Measurements from ENCODE around the gene GPR78. TPM values are rescaled to one million over a fixed set of nuclear protein-coding genes. Genes with fewer than 3 reads are reported as not detected.

Gene GPR78
- polyA plus RNA-seq, 1 of the 3 experiments (the other 2 are of a cell fraction): not detected

DNA sequence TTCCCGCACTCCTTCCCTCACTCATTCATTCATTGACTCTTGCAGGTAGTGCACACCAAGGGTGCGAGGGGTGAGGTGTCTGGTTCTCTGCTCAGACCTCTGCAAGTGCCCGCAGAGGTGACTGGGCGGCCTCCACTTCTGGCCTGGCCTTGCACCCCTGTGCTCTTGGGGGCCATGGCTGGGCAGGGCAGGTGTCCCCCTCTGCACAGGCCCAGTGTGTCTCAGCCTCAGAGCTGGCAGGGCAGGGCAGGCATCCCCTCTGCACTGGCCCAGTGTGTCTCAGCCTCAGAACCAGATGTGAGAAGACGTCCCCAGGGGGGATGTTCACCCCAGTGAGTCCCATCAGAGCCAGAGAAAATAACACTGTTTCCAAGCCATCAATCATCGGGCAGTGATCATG is 29.2 kb downstream of the GPR78 start (continued):
- TF ChIP-seq USF2 (IDR thresholded peaks at IDR 0.05; ENCODE audit: borderline replicate concordance, low read depth, low read length): no peak
- TF ChIP-seq NRF1 (IDR thresholded peaks at IDR 0.05; ENCODE audit: low read depth, low read length): no peak
- no peak for TF ChIP-seq MAX (IDR thresholded peaks at IDR 0.05; ENCODE audit: low read depth)
- TF ChIP-seq EP300 (IDR thresholded peaks at IDR 0.05; ENCODE audit: borderline replicate concordance in 1 of 2, low read depth in 1 of 2, low read length in 1 of 2): no peak
- no peak for TF ChIP-seq MEF2A (IDR thresholded peaks at IDR 0.05; ENCODE audit: borderline replicate concordance, low read depth)
- TF ChIP-seq CHD2 (IDR thresholded peaks at IDR 0.05; ENCODE audit: low read length, partially characterized antibody): no peak
- TF ChIP-seq REST (IDR thresholded peaks at IDR 0.05; ENCODE audit: low read depth, low read length): no peak

DNA sequence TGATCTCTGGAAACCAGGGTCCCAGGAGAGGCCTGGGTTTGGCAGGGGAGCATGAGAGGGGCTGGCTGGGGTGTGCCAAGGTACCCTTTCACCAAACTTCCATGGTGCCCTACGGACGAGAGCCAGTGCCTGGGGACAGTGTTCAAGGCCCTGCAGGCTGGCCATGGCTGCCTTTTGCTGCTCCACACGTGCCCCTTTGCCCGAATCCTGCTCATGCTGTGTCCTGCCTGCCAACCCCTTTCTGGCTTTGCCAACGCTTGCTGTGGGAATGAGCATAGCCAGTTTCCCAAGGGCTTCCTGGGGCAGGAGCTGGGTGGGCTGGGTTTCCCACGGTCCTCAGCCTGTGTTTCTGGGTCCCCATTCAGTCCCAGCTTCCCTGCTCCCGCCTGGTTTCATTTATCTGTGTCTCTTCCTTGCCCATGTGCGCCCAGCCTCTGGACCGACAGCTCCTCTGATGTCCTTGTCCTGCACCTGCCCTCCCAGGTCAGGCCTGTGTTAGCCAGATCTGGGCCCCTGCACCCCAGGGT is 29.7 kb downstream of the GPR78 start:
- no peaks in the 10 kb centered on the region for H3K27me3 ChIP-seq (ENCODE audit: insufficient read depth)
- peaks cover 0 to 10% of the 10 kb centered on the region in 2 experiments; a peak in 1 of 4 replicates for H3K4me1 ChIP-seq (ENCODE audit: control insufficient read depth in 1 of 2, insufficient read depth in 2 of 2, low read depth in 1 of 2, low read length in 1 of 2)
- TF ChIP-seq CHD2 (IDR thresholded peaks at IDR 0.05; ENCODE audit: low read length, partially characterized antibody) (no peak), EZH2phosphoT487 (IDR thresholded peaks at IDR 0.05; ENCODE audit: borderline replicate concordance, low read depth) (no peak), USF1 (IDR thresholded peaks at IDR 0.05; ENCODE audit: borderline replicate concordance, low read depth) (no peak), RCOR1 (IDR thresholded peaks at IDR 0.05; ENCODE audit: low read length) (no peak), MAX (IDR thresholded peaks at IDR 0.05; ENCODE audit: low read depth) (no peak), YY1 (IDR thresholded peaks at IDR 0.05; ENCODE audit: low read depth) (no peak), SIN3A (IDR thresholded peaks at IDR 0.05; ENCODE audit: borderline replicate concordance, low read depth, low read length) (no peak), JUND (IDR thresholded peaks at IDR 0.05) (no peak), RXRA (IDR thresholded peaks at IDR 0.05; ENCODE audit: borderline replicate concordance, low read depth) (no peak), TAF1 (IDR thresholded peaks at IDR 0.05; ENCODE audit: borderline replicate concordance, low read depth, low read length) (no peak), FOSL2 (IDR thresholded peaks at IDR 0.05; ENCODE audit: borderline replicate concordance, low read depth) (no peak)
- no peaks in the 10 kb centered on the region for H3K79me2 ChIP-seq (ENCODE audit: insufficient read depth)
- no peak overlapping the region for H3K4me2 ChIP-seq
- H3K27ac ChIP-seq (ENCODE audit: low read depth in 2 of 2, low read length in 1 of 2): no peak overlapping the region
- no peaks in the 10 kb centered on the region for H3K9me3 ChIP-seq
- H4K20me1 ChIP-seq (ENCODE audit: insufficient read depth): no peaks in the 10 kb centered on the region
- no peaks in the 10 kb centered on the region for H3F3A ChIP-seq (replicated peaks; ENCODE audit: insufficient read depth)
- CTCF ChIA-PET: interaction anchor here (0.8 to 7.8 kb wide), 2 partner anchors 9 to 306 kb away, joined by 4 to 89 read pairs; no protein-coding TSS in a partner anchor
- no peak for DNase-seq
- no peaks in the 10 kb centered on the region for H3K9me2 ChIP-seq
- no peak overlapping the region for H3K9ac ChIP-seq
- H3K36me3 ChIP-seq (replicated peaks in 1 of 2; ENCODE audit: control insufficient read depth in 1 of 2, insufficient read depth in 2 of 2, low read length in 1 of 2): no peaks in the 10 kb centered on the region
- POLR2A ChIA-PET: no interaction called here
- no peak overlapping the region for H2AFZ ChIP-seq (ENCODE audit: low read depth)
- 55% methylated on average over 9 of the region's 9 CpGs for WGBS (ENCODE audit: low lambda C conversion rate)
- H3K4me3 ChIP-seq (ENCODE audit: low read depth in 2 of 2, low read length in 1 of 2): no peak overlapping the region

Data from SK-N-SH (cell line).